ENCODE results near the gene CSTPP1.

CSTPP1 gene

GRCh38 chr11:47143322-47143721 is 206.8 kb downstream of the CSTPP1 start:
- peak; percentile 74 for DNase-seq

DNA sequence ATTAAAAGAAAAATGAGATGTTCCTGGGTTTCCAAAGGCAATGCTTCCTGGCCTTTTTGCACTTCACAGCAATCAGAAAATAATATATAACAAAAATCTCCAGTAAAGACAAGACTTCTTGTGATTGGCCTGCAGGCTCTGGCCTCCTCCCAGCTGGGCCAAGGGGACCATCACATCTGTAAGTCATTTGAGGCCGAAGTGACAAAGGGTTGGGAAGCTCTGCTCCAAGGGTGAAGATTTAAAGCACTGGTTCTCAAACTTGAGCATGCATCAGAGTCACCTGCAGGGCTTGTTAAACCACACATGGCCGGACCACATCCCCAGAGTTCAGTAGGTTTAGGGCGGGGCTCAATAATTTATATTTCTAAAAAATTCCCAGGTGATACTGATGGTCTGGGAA is 208.0 kb downstream of the CSTPP1 start:
- no peak for DNase-seq

DNA sequence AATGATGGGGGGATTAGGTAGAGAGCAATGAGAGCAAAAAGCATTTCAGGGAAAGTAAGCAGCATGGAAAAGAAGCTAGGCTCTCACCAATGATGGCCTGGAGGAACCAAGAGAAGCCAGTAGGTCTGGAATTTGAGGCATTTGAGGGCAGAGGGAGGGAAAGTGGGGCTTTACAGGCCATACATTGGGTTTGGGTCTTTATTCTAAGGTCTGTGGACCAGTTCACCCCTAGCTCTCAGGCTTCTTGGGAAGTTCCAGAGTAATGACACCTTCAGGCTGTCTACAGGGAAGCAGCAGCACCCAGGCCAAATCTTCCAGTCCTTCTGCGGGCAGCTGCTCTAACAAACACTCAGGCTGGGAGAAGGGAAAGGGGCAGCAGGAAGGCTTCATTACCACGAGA is 210.7 kb downstream of the CSTPP1 start:
- DNase-seq, result no peak

DNA sequence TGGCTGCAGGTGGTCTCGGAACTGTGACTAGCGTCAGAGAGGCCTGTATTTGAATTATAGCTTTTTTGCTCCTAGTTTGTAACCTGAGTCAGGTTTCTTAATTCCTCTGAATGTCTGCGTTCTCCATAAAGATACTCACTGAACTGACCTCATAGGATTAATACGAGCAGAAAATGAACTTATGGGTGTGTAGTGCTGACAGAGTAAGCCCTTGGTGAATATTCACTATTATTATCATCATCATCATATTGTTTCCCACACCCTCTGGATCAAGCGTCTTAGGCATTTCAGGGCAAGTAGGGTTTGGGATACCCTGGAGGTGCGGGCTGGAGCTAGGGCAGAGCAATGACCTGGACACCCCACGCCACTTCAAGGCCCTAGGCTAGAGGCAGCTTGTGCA is 211.1 kb downstream of the CSTPP1 start:
- no peak for DNase-seq

DNA sequence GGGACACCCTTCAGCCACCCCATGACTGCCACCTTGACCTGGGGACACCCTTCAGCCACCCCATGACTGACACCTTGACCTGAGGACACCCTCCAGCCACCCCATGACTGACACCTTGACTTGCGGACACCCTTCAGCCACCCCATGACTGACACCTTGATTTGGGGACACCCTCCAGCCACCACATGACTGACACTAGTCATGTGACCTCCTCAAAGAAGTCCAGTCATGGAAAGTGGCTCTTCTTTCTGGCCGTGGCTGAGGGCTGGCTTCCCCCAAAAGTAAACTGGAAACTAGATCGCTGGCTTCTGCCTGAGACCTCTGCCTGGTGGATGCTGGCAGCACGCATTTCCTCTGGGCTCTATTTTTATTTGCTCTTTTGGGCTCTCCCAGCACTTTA is 211.7 kb downstream of the CSTPP1 start:
- no peak for DNase-seq

DNA sequence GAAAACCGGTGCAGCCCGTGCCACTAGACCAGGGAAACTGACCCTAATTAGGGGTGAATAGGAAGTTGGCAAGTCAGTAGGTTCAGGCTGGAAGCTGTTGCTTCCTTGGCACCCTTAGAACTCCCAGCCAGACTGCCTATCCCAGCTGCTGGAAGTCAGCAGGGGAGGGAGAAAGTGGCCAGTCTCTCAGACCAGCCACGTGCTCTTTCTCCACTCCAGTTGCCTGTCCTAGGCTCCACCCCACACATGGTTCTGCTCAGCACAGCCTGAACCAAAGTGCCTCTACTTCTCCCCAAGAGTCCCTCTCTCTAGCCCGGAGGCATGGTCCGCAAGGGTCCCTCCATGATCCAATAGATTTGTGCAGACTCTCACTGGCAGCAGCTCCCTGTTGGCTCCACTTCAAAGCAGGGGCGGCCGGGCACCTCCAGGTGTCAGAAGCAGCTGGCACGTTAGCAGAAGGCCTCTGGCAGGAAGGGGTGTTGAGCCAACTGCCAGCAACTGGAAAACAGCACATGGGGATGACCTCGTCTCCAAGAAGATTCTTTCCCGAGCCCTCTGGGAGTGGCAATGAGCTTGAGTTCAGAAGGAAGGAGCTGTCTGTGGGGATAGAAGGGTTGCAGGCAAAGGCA is 212.5 kb downstream of the CSTPP1 start:
- DNase-seq, result no peak

DNA sequence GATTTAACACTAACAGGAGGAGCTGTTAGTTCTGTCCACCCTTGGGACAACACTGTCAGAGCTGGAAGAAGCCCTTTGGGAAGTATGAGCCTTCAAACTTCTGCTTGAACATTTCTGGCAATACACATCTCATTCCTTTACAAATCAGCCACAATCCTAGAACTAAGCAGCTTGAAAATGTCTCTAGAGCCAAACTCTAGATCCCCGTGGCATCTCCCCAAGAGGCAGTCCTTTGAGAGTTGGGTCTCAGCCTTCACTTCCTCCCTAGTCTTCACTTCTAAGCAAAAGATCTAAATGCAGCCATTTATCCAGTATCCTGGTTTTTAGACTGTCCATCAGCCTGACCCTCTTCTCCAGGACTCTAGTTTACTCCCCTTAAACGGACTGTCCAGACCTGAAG is 213.2 kb downstream of the CSTPP1 start:
- DNase-seq, result no peak

DNA sequence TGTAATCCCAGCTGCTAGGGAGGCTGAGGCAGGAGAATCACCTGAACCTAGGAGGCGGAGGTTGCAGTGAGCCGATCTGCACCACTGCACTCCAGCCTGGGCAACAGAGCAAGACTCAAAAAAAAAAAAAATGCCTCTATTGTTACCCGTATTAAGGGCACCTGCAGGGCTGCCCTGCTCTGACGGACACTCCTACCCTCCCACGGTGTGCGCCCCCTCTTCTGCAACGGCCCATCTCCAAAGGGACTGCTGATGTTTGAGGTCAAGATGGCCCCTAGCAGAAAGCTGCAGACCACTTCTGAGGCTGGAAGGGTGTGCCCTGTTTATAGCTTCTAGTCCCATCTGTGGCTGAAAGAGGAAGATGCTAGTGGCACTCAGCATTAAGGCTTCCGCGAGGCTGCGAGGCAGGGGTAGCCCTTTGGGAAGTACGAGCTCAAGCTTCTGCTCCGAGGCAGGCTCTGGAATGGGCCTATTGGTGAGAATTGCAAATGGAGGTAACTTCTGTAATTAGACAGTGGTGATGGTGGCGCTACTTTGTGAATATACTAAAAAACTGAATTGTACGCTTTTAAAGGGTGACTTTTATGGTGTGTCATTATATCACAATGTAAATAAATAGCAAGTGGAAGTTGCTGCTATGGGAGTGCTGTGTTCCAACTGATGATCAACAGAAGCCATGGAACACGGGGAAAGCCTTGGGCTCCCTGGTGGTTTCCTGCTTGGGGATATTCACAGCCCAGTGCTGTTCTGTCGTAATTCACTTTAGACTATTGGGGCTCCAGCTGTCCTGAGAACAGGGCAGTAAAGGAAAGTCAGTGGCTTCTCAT is 215.8 kb downstream of the CSTPP1 start:
- no peak for DNase-seq

DNA sequence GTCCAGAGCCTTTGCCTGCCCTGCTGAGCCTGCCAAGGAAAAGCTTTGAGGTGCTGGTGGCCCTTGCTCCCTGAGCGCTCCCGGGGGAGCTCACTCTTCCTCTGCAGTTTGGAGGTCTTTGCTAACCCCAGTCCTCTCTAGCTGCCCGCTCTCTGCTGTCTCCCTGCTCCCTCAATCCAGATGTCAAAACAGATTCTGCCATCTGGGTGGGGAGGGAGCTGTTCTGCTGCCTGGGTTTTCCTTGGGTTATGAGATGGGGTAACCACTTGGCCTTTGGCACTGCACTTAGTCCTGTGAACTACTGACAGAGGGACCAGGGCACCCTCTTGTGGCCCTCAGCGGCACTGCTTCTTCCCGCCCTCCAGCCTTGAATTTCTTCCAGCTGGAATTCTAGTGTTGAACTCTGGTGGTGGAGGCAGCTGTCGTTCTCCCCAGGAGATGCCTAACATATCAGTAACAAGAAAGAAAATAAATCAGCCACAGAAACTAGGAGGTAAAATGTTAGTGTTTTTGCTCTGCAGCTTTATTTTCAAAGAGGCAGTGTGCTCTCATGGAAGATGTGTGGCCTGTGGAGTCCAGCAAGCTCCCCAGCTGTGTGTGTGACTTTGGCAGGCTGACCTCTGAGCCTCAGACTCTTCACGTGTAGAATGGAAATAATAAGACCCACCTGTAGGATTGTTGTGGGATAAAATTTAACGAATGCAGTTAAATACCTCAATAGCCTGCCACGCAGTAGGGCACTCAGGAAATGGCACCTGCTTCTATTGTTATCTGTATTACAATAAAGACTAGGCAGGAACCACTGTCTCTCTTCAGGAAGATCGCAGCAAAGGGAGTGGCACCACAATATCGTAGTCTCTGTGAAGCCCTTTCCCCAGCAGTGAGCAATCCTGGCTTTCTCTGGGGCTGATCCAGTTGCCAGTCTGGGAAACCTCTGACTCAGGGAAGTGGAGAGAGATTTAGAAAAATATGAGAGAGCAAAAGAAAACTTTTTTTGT is 216.7 kb downstream of the CSTPP1 start:
- peak; percentile 93 for DNase-seq

DNA sequence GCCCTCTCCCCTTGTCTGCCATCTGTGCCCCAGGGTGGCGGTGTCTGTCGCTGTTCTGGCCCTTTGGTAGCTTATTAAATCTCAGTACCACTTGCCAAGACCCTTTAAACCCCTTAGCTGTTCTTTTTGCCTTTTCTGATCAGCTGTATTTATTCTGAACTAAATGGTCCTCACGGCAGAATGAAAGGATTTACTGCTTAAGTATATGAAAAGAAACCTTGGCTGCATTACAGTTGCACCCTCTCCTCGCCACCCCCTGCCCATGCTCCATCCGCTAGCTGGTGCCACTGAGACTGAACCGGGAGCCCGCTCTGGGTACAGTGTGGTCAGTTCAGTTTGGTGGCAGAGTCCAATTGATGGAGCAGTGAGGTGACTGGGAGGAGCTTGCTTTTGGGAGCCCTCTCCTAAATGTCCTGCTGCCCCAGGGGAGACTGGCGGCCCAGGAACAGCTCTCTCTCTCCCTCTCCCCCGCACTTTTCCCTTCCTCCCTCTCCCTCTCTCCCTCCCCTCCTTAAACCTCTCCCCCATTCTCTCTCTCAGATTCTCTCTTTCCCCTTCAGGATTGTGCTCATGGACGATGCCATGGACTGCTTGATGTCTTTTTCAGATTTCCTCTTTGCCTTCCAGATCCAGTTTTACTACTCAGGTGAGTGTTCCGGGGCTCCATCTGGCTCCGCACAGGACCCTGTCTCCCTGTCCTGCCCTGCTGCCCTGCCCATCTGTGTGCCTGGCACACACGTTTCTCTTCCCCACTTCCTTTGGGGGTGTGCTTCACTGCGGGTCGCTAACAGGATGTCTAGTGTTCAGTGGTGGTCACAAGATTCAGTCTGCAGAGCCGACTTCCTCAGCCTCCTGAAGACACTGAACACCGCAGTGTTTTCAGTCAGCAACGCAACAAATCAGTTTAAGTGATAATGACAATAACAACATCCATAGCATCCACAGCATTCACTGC is 218.3 kb downstream of the CSTPP1 start:
- no peak for DNase-seq

DNA sequence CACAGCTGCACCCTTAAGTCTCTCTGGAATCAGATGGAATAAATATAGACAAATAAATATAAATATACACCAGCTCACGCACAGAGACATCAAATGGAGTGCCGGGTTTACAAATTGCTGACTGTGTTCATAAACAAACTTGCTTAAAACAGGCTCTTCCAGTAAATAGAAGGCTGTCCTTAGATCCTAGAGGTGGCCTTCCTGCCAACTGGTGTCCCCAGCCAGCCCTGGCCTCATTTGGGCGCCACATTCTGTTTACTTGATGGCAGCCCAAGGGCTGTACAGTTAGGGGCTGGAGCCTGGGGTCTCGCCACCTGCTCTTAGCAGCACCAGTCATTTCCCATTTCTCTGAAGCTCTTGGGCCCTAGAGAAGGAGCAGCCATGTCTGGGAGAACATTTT is 219.3 kb downstream of the CSTPP1 start:
- no peak for DNase-seq

GRCh38 chr11:47156333-47156732 is 219.8 kb downstream of the CSTPP1 start:
- no peak for DNase-seq

DNA sequence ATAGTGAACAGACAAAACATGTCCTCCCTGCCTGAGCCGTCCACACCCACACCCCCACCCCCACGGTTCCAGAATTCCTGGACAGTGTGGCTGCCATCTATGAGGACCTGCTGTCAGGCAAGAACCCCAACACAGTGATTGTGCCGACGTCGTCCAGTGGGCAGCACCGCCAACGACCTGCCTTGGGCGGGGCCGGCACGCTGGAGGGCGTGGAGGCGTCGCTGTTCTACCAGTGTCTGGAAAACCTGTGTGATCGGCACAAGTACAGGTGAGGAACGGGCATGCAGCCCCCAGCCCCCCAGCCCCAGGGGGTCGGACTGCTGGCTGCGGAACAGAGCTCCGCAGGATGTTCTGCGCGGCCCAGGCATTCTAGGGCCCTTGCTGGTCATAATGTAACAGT is 220.4 kb downstream of the CSTPP1 start:
- DNase-seq, result no peak

- DNase-seq, result no peak
These were observed 221.2 kb downstream of the CSTPP1 start for GRCh38 chr11:47157805-47158204.

DNA sequence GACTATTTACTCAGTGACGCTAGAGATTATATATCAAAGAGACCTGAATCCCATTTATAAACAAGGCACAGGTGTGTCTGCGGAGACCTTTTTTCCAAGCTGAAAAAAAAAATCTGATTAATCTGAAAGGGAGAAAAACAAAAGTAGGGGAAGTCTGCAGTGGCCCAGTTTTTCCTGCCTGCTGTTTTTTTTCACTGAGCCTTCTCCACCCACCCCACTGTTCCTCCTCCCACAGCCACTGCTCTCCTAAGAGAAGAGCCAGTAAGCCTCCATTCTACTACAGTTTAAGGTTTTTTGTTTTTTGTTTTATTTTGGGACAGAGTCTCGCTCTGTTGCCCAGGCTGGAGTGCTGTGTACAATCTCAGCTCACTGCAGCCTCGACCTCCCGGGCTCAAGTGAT is 221.7 kb downstream of the CSTPP1 start:
- DNase-seq, result no peak

DNA sequence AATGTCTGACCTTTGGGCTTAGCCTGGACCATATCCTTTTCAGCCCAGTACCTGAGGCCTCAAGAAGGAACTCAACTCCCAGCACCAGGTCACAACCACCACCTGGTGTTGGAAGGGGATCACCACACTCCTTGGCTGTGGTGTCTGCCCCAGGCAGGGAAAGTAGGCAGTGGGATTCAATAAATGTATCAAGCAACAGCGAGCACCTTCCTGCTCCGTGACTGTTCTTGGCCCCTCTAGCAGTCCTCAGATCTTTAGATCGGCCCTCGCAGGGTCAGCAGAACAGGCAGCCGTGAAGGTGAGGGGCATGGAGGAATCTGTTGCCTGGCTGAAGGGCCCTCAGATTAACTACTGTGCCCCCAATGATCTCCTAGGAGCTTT is 224.2 kb downstream of the CSTPP1 start:
- DNase-seq, result no peak

DNA sequence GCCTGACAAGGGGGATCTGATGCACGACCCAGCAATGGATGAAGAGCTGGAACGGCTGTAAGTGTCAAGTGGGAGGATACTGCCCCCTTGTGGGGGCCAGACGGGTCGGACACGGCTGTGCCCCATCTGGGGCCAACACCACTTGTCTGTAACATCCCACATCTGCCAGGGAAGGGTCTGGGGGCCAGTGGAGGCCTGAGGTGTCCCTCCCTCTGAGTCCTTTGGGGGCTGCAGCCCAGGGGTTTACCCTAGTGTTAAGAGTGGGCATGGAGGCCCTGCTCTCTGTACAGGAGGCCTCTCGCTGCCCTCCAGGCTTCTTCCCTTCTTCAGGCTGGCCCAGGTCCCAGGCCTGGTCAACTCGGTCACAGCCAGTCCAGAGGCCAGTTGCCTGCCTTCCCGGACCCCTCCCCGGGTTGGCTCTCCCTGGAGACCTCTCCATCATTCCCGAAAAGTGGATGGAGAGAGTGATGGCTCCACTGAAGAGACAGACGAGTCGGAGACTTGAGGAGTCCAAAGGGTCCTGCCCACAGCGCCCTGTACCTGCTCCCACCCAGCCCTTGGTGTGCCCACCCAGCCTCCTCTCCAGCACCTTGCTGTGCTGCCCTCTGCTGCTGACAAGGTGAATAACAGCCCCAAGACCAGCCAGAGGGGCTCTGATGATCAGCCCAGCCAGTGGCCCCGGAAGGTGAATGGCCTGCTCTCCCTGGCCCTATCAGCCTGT is 224.7 kb downstream of the CSTPP1 start:
- DNase-seq, result peak; percentile 83

DNA sequence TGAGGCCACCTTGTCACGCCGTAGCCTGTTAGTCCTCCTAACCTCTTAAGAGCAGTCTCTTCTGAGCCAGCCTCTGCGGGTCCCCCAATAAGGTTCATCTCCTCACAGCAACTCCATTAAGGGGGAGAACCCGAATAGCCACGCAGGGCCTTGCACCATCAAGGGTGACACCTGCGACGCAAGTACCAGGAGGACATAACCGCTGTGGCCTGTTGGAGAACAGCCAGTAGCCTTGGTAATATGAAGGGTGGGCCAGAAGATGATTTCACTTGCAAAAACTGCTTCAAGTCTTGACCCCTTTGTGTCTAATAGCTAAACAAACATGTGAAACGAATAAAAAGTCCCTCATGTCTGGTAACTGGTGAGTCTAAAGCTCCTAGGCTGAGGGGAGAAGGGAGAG is 225.3 kb downstream of the CSTPP1 start:
- DNase-seq, result no peak

- DNase-seq, result no peak
These were observed 225.9 kb downstream of the CSTPP1 start for GRCh38 chr11:47162426-47162825.

DNA sequence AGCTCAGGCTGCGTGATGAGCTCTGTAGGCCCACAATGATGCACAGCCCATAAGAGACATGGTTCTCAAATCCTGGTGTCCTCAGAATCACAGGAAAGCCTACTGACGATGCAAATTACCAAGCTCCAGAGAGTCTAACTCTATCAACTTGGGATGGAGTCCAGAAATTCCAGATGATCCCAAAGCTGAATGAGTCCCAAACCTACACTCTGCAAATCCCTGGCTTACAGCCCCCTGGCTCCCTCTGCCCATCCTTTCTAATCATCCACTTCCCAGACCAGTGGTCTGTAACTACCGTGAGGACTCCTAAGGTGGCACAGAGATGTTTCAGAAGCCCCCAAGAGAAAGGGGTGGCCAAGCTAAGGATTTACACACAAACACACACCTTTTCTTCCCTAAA is 226.6 kb downstream of the CSTPP1 start:
- no peak for DNase-seq

DNA sequence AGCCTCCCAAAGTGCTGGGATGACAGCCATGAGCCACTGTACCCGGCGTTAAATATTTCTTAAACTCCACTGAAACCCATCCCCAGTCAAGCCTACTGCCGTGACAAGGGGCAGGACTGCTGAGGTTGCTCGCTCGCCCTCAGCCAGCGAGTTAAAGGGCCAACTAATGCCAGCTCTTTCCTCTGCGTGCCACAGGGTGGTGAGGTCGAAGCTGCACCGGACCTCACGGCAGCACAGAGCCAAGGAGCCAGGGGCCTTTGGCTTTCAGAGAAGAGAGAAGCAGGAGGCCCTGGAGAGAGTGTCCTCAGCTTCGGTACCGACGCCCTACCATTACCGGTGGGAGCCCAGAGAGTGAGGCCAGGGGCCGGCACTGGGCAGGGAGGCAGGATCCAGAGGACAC is 227.3 kb downstream of the CSTPP1 start:
- no peak for DNase-seq

GRCh38 chr11:47164321-47164720 is 227.8 kb downstream of the CSTPP1 start:
- DNase-seq, result no peak

Measured in eye (tissue), 1 donor.